ENCODE results near the gene CDH24.

- TF ChIP-seq DMBX1 (CRISPR knock-in tag; IDR thresholded peaks at IDR 0.05; ENCODE audit: borderline replicate concordance) (no peak), CLOCK (CRISPR knock-in tag; IDR thresholded peaks at IDR 0.05; ENCODE audit: borderline replicate concordance) (no peak), SMAD3 (CRISPR knock-in tag; conservative IDR thresholded peaks at IDR 0.05) (no peak), CHD4 (IDR thresholded peaks at IDR 0.05; ENCODE audit: insufficient read depth, insufficient replicate concordance, low read depth, low read length, poor library complexity, severe bottlenecking) (no peak), SP1 (CRISPR knock-in tag; IDR thresholded peaks at IDR 0.05) (no peak), ARHGAP35 (IDR thresholded peaks at IDR 0.05; ENCODE audit: partially characterized antibody) (no peak), CTCF (IDR thresholded peaks at IDR 0.05 in 2 of 3, conservative IDR thresholded peaks at IDR 0.05 in 1 of 3; ENCODE audit: insufficient read depth in 2 of 3, low read depth in 1 of 3, low read length in 3 of 3) (no peak), POLR2A (conservative IDR thresholded peaks at IDR 0.05) (no peak)
Measured at GRCh38 chr14:23105348-23105824, 48.1 kb upstream of the CDH24 start.
